ENCODE results near the gene PSG3.
A peak's percentile ranks its signal among the peaks of the same experiment; 100 is the strongest.
"Not testable (repeated sequence)": the region's sequence is repeated elsewhere in the genome, so short reads cannot be mapped to it uniquely, and the experiment has no call there.

Gene PSG3

GRCh38 chr19:42740381-42740780 lies at the start of gene PSG3:
Gene PSG3 (minus strand): TSS chr19:42740481. CDS start chr19:42740384, 97 bp downstream.
- not testable (repeated sequence) for H3K4me3 Mint-ChIP-seq
- peaks cover 91% of the 10 kb centered on the region for H3K9me3 Mint-ChIP-seq

GRCh38 chr19:42788766-42789165 lies 48.5 kb upstream of the PSG3 start:
- H3K4me3 Mint-ChIP-seq; DNase-seq; H3K27ac Mint-ChIP-seq; H3K4me1 Mint-ChIP-seq; H3K27me3 Mint-ChIP-seq (ENCODE audit: low read depth, poor library complexity); H3K36me3 Mint-ChIP-seq (ENCODE audit: low read depth): not testable (repeated sequence)
- H3K9me3 Mint-ChIP-seq, result peaks cover 77% of the 10 kb centered on the region

More at GRCh38 chr19:42740381-42740780, at the start of gene PSG3:
- H3K27me3 Mint-ChIP-seq (ENCODE audit: low read depth, poor library complexity); DNase-seq; H3K36me3 Mint-ChIP-seq (ENCODE audit: low read depth); H3K4me1 Mint-ChIP-seq; H3K27ac Mint-ChIP-seq: not testable (repeated sequence)

- DNase-seq; H3K4me1 Mint-ChIP-seq; H3K27me3 Mint-ChIP-seq (ENCODE audit: low read depth, poor library complexity); H3K36me3 Mint-ChIP-seq (ENCODE audit: low read depth); H3K27ac Mint-ChIP-seq; H3K4me3 Mint-ChIP-seq: not testable (repeated sequence)
- peaks cover 75% of the 10 kb centered on the region for H3K9me3 Mint-ChIP-seq
These were observed 47.5 kb upstream of the PSG3 start for GRCh38 chr19:42787766-42788165.

GRCh38 chr19:42776750-42777612 lies 36.7 kb upstream of the PSG3 start:
- not testable (repeated sequence) for H3K36me3 Mint-ChIP-seq (ENCODE audit: low read depth); H3K27me3 Mint-ChIP-seq (ENCODE audit: low read depth, poor library complexity); H3K27ac Mint-ChIP-seq; H3K4me1 Mint-ChIP-seq; H3K4me3 Mint-ChIP-seq
- DNase-seq, result peak; percentile 18
- peak; percentile 25 for TF ChIP-seq CTCF (IDR thresholded peaks at IDR 0.05)
- peaks cover 75% of the 10 kb centered on the region for H3K9me3 Mint-ChIP-seq

- peaks cover 72% of the 10 kb centered on the region for H3K9me3 Mint-ChIP-seq
- not testable (repeated sequence) for H3K36me3 Mint-ChIP-seq (ENCODE audit: low read depth); H3K27ac Mint-ChIP-seq; DNase-seq; H3K4me1 Mint-ChIP-seq; H3K4me3 Mint-ChIP-seq; H3K27me3 Mint-ChIP-seq (ENCODE audit: low read depth, poor library complexity)
These were observed 34.4 kb upstream of the PSG3 start for GRCh38 chr19:42774510-42775158.

GRCh38 chr19:42767319-42767718 lies 27.0 kb upstream of the PSG3 start:
- not testable (repeated sequence) for H3K4me3 Mint-ChIP-seq; H3K4me1 Mint-ChIP-seq; H3K36me3 Mint-ChIP-seq (ENCODE audit: low read depth); DNase-seq; H3K27ac Mint-ChIP-seq; H3K27me3 Mint-ChIP-seq (ENCODE audit: low read depth, poor library complexity)
- peaks cover 83% of the 10 kb centered on the region for H3K9me3 Mint-ChIP-seq

GRCh38 chr19:42766871-42767270 lies 26.6 kb upstream of the PSG3 start:
- H3K4me3 Mint-ChIP-seq; H3K27ac Mint-ChIP-seq; H3K36me3 Mint-ChIP-seq (ENCODE audit: low read depth); H3K27me3 Mint-ChIP-seq (ENCODE audit: low read depth, poor library complexity); DNase-seq; H3K4me1 Mint-ChIP-seq: not testable (repeated sequence)
- peaks cover 80% of the 10 kb centered on the region for H3K9me3 Mint-ChIP-seq

GRCh38 chr19:42764836-42765235 lies 24.6 kb upstream of the PSG3 start:
- Mint-ChIP-seq H3K27ac (no peak overlapping the region), H3K4me3 (no peak overlapping the region), H3K36me3 (ENCODE audit: low read depth) (no peaks in the 10 kb centered on the region), H3K27me3 (ENCODE audit: low read depth, poor library complexity) (no peaks in the 10 kb centered on the region), H3K4me1 (no peaks in the 10 kb centered on the region), H3K9me3 (peaks cover 87% of the 10 kb centered on the region)
- DNase-seq, result no peak
- no peak for TF ChIP-seq CTCF (IDR thresholded peaks at IDR 0.05)

- Mint-ChIP-seq H3K4me1 (no peaks in the 10 kb centered on the region), H3K9me3 (peaks cover 88% of the 10 kb centered on the region), H3K27ac (no peak overlapping the region), H3K4me3 (no peak overlapping the region), H3K27me3 (ENCODE audit: low read depth, poor library complexity) (no peaks in the 10 kb centered on the region), H3K36me3 (ENCODE audit: low read depth) (no peaks in the 10 kb centered on the region)
- no peak for DNase-seq
- TF ChIP-seq CTCF (IDR thresholded peaks at IDR 0.05), result no peak
These were observed 22.5 kb upstream of the PSG3 start for GRCh38 chr19:42762789-42763188.

GRCh38 chr19:42761924-42762295 lies 21.6 kb upstream of the PSG3 start:
- DNase-seq; H3K27ac Mint-ChIP-seq; H3K36me3 Mint-ChIP-seq (ENCODE audit: low read depth); H3K4me3 Mint-ChIP-seq; H3K4me1 Mint-ChIP-seq; H3K27me3 Mint-ChIP-seq (ENCODE audit: low read depth, poor library complexity): not testable (repeated sequence)
- H3K9me3 Mint-ChIP-seq, result peaks cover 82% of the 10 kb centered on the region

Measured in nephron progenitor cell (in vitro differentiated cells).